Measurements from ENCODE around the gene NELFB.

- TF ChIP-seq, protein P1, sequence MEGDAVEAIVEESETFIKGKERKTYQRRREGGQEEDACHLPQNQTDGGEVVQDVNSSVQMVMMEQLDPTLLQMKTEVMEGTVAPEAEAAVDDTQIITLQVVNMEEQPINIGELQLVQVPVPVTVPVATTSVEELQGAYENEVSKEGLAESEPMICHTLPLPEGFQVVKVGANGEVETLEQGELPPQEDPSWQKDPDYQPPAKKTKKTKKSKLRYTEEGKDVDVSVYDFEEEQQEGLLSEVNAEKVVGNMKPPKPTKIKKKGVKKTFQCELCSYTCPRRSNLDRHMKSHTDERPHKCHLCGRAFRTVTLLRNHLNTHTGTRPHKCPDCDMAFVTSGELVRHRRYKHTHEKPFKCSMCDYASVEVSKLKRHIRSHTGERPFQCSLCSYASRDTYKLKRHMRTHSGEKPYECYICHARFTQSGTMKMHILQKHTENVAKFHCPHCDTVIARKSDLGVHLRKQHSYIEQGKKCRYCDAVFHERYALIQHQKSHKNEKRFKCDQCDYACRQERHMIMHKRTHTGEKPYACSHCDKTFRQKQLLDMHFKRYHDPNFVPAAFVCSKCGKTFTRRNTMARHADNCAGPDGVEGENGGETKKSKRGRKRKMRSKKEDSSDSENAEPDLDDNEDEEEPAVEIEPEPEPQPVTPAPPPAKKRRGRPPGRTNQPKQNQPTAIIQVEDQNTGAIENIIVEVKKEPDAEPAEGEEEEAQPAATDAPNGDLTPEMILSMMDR (conservative IDR thresholded peaks at IDR 0.05; ENCODE audit: low read length) = no peak
- no peak for TF ChIP-seq EZH2phosphoT487 (IDR thresholded peaks at IDR 0.05; ENCODE audit: borderline replicate concordance, low read depth, low read length)
These were observed 42.8 kb downstream of the NELFB start for GRCh38 chr9:137297966-137298365.
